Uterus (tissue), 2 donors: Measurements from ENCODE around the gene C11orf21.

Experiments
- CTCF ChIP-seq, 4 experiments: fragments of 200-600 bp in 2 of 4; fragments of 450-650 bp in 2 of 4; sonication (generic) in 2 of 4; IDR thresholded peaks; one replicate each; pipeline ENCODE4 v1.5.1; 2016 to 2019; ENCODE audit warnings: antibody characterized with exemption in 4 of 4, mild to moderate bottlenecking in 2 of 4, moderate library complexity in 1 of 4
- POLR2A ChIP-seq, 2 donors: fragments of 450-650 bp; IDR thresholded peaks; one replicate each; pipeline ENCODE4 v1.6.1; 2016; ENCODE audit warnings: antibody characterized with exemption in 2 of 2, mild to moderate bottlenecking in 1 of 2, moderate library complexity in 1 of 2

DNA sequence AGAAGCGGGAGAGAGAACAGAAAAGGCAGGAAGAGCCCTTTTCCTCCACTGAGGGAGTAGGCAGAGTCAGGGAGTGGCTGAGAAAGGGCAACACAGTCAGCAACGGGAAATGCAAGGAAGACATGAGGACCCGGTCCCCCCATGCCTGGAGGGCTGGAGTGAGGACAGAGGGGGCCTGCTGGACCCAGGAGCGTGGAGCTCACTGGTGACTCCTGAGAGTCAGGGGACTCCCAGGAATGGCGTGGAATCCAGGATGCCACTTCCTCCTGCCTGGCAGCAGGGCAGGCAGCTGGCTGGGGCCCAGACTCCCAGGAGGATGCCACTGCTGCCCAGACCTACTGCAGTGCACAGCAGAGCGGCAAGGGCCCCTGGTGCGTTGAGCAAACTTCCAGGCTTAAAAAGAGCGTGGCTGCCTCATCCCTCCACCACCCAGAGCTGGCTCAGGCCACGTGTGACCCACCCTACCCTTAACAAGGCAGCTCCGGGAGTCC lies 11.3 kb downstream of the C11orf21 start:
- TF ChIP-seq POLR2A (IDR thresholded peaks at IDR 0.05) (no peak), CTCF (IDR thresholded peaks at IDR 0.05) (no peak)
